Activated naive CD4-positive, alpha-beta T cell treated with anti-CD3 and anti-CD28 coated beads for 36 hours (primary cell): ENCODE data around the gene DCN. TPM values are rescaled to one million over a fixed set of nuclear protein-coding genes. Genes with fewer than 3 reads are reported as not detected.

Experiments
- CTCF ChIA-PET: fragments of 350-600 bp; sonication (Branson Sonifier 250); formaldehyde crosslinking; loops from one replicate; lab custom pipeline; 2021; ENCODE audit warnings: antibody characterized with exemption; lab: Charles Lee
- DNase-seq: peaks from one replicate; pipeline ENCODE4 v3.0.0-alpha.2; 2020
- H3K27ac Mint-ChIP-seq: one replicate; pipeline ENCODE4 v1.8.0; 2021; ENCODE audit warnings: mild to moderate bottlenecking, mixed read lengths
- H3K27me3 Mint-ChIP-seq: one replicate; pipeline ENCODE4 v1.8.0; 2021; ENCODE audit warnings: low read depth, mixed read lengths
- H3K36me3 Mint-ChIP-seq: one replicate; pipeline ENCODE4 v1.8.0; 2021; ENCODE audit warnings: low read depth, mixed read lengths
- H3K4me1 Mint-ChIP-seq: one replicate; pipeline ENCODE4 v1.8.0; 2021; ENCODE audit warnings: low read depth, mixed read lengths
- H3K4me3 Mint-ChIP-seq: one replicate; pipeline ENCODE4 v1.8.0; 2021; ENCODE audit warnings: mild to moderate bottlenecking, moderate library complexity, mixed read lengths
- H3K9me3 Mint-ChIP-seq: one replicate; pipeline ENCODE4 v1.8.0; 2021; ENCODE audit warnings: mixed read lengths
- intact Hi-C: fragments of 100-400 bp; cut with micrococcal nuclease; formaldehyde crosslinking; loops from one replicate; pipeline ENCODE4 v1.15.1; 2023
- total RNA-seq, 2 experiments: library from RNA; stranded (reverse); gene quantifications; one replicate each; pipeline ENCODE4 v1.2.3, GENCODE V29; 2021

Gene DCN
- total RNA-seq, 2 experiments from 2014 or later: not detected

DNA sequence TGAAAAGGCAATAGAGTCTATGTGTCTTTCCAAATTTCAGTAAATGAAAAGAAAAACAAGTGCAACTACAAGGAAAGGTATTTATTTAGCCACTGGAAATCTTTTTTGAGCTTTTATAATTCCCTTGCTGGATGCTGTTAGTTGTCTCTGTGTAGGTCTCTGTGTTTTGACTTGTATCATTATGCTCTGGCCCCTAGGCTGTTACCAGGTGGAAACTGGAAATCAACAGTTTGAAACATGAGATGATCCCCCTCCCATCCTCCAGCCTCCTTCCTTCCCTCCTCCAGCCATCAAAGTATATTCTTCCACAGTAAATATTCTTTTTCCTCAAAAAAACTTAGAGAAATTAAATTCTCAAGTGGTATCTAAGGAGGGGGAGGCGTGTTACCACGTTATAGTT, 934 bp upstream of the DCN start:
- intact Hi-C loops: no loop called here
- no peaks in the 10 kb centered on the region for H3K9me3 Mint-ChIP-seq
- H3K4me1 Mint-ChIP-seq: no peaks in the 10 kb centered on the region
- no peaks in the 10 kb centered on the region for H3K27me3 Mint-ChIP-seq
- no peak overlapping the region for H3K4me3 Mint-ChIP-seq
- CTCF ChIA-PET: no interaction called here
- no peak for DNase-seq
- no peak overlapping the region for H3K27ac Mint-ChIP-seq
- H3K36me3 Mint-ChIP-seq: no peaks in the 10 kb centered on the region

DNA sequence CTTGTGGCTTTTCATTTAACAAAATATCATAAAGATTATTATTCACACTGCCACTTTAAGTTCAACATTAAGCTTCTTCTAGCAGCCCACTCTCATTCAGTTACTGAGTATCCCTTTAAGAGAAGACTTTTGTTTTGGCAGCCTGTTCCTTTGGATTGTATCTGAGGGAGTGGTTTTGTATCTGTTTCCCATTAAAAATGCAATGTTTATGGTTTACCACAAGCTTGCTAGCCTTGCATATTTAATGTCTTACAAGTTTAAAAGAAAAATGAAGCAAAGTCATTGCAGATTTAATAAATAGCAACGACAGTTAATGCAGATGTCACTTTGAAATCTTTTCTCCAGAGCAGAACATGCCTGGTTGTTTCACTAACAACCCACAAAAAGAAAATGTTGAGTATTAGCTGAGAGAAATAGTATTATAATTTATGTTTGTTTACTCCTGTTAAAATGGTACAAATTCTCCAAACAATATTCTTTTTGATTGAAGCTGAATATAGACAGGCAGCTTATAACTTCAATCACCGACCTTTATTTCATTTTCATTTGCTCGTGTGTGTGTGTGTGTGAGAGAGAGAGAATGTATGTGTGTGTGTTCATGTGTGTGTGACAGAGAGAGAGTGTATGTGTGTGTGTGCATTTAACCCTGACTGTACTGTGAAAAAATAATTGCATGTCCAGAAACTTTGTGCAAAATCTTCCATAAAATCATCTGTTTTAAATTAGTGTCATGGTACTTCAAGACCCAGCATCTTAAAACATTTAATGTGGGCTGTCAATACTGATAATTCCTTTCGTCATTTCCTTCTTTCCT, 1.8 kb downstream of the DCN start:
- DNase-seq: no peak
- Mint-ChIP-seq H3K9me3 (no peaks in the 10 kb centered on the region), H3K27ac (no peak overlapping the region), H3K4me1 (peaks cover 4% of the 10 kb centered on the region), H3K4me3 (no peak overlapping the region), H3K27me3 (no peaks in the 10 kb centered on the region), H3K36me3 (no peaks in the 10 kb centered on the region)
- intact Hi-C loops: no loop called here
- CTCF ChIA-PET: interaction anchor here (0.6 kb wide), 2 partner anchors 36 to 294 kb away, joined by 3 read pairs; no protein-coding TSS in a partner anchor

DNA sequence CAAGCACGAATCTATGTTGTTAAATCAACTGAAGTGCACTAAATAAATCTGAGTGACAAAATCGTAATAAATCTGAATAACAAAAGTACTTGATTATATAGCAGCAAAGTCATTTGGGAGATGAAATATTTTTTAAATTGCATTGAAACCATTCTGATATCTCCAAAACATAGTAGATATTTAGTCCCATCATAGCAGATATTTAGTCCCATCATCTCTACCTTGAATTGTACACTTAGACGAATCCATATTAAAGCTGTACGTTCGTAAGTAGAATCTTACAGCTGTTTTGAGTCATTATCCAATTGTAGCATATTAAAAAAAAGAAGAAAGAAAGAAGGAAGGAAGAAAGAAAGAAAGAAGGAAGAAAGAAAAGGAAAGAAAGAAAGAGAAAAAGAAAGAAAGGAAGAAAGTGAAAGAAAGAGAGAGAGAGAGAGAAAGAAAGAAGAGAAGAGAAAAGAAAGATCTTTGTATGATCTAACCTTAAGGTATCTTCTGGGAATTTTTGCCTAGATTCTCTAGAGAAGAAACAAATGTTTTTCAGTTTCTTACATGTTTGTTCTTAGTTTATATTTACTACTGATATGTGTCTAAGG, 2.6 kb downstream of the DCN start:
- Mint-ChIP-seq H3K4me3 (no peak overlapping the region), H3K27ac (no peak overlapping the region), H3K36me3 (no peaks in the 10 kb centered on the region), H3K4me1 (peaks cover 4% of the 10 kb centered on the region), H3K9me3 (no peaks in the 10 kb centered on the region), H3K27me3 (no peaks in the 10 kb centered on the region)
- intact Hi-C loops: no loop called here
- CTCF ChIA-PET: interaction anchor here (0.6 to 0.7 kb wide), 2 partner anchors 148 to 294 kb away, joined by 3 read pairs; no protein-coding TSS in a partner anchor
- no peak for DNase-seq

DNA sequence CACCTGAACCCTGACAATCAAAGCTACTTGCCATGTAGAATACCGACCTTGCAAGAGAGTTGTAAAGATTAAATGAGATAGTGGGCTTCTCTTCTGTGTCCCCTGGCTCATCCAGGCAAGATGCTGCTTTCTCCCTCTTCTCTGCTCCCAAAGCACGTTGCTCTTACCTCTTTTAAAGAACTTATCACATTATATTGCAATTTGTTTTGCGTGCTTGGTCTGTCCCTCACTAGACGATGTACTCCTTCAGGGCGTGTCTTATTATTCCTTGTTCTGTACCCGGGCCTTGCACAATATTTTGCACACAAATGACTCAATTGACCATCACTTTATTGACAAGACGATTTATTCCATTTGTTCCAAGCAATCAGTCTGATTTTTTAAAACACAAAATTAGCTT, 3.3 kb downstream of the DCN start:
- Mint-ChIP-seq H3K4me3 (no peak overlapping the region), H3K36me3 (no peaks in the 10 kb centered on the region), H3K4me1 (peaks cover 4% of the 10 kb centered on the region), H3K9me3 (no peaks in the 10 kb centered on the region), H3K27me3 (no peaks in the 10 kb centered on the region), H3K27ac (no peak overlapping the region)
- CTCF ChIA-PET: interaction anchor here (0.7 kb wide), 1 partner anchor 148 kb away, joined by 3 read pairs; no protein-coding TSS in a partner anchor
- intact Hi-C loops: no loop called here
- no peak for DNase-seq

DNA sequence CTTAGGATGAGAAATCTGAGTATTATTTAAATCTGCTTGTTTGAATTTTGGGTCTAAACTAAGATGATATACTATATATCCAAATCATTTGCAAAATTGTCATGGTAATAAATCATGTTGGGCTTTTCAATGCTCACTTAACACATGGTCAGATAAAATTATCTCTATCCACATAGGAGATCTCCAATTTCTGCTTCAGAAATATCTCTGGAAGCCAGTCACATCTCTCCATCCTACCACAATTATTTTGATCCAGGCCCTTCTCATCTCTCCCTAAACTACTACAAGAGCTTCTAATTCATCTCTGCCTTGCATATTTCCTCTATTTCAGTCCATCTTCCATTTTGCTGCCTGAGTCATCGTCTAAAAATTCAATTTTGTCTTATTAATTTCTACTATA, 3.8 kb downstream of the DCN start:
- H3K4me1 Mint-ChIP-seq: peaks cover 4% of the 10 kb centered on the region
- peaks cover 2% of the 10 kb centered on the region for H3K27me3 Mint-ChIP-seq
- CTCF ChIA-PET: no interaction called here
- no peaks in the 10 kb centered on the region for H3K9me3 Mint-ChIP-seq
- no peaks in the 10 kb centered on the region for H3K36me3 Mint-ChIP-seq
- intact Hi-C loops: loop anchor here (1.0 kb wide), 2 partner anchors 148 to 177 kb away; no protein-coding TSS in a partner anchor
- H3K27ac Mint-ChIP-seq: no peak overlapping the region
- DNase-seq: no peak
- no peak overlapping the region for H3K4me3 Mint-ChIP-seq

GRCh38 chr12:91178139-91178561, 4.5 kb downstream of the DCN start:
- CTCF ChIA-PET: no interaction called here
- intact Hi-C loops: loop anchor here (1.0 kb wide), 2 partner anchors 148 to 177 kb away; no protein-coding TSS in a partner anchor

GRCh38 chr12:91177381-91177780, 5.2 kb downstream of the DCN start:
- CTCF ChIA-PET: interaction anchor here (0.6 kb wide), 2 partner anchors 67 to 104 kb away, joined by 3 read pairs; no protein-coding TSS in a partner anchor
- no peaks in the 10 kb centered on the region for H3K9me3 Mint-ChIP-seq
- peaks cover 4% of the 10 kb centered on the region for H3K4me1 Mint-ChIP-seq
- no peak overlapping the region for H3K27ac Mint-ChIP-seq
- intact Hi-C loops: no loop called here
- H3K27me3 Mint-ChIP-seq: peaks cover 2% of the 10 kb centered on the region
- H3K36me3 Mint-ChIP-seq: no peaks in the 10 kb centered on the region
- no peak for DNase-seq
- no peak overlapping the region for H3K4me3 Mint-ChIP-seq

More at GRCh38 chr12:91178139-91178561, 4.5 kb downstream of the DCN start:
- no peak overlapping the region for H3K27ac Mint-ChIP-seq
- H3K4me1 Mint-ChIP-seq: peaks cover 4% of the 10 kb centered on the region
- H3K9me3 Mint-ChIP-seq: no peaks in the 10 kb centered on the region
- no peak for DNase-seq
- no peaks in the 10 kb centered on the region for H3K36me3 Mint-ChIP-seq
- H3K4me3 Mint-ChIP-seq: no peak overlapping the region
- H3K27me3 Mint-ChIP-seq: peaks cover 2% of the 10 kb centered on the region

- no peaks in the 10 kb centered on the region for H3K9me3 Mint-ChIP-seq
- no peak overlapping the region for H3K27ac Mint-ChIP-seq
- no peaks in the 10 kb centered on the region for H3K36me3 Mint-ChIP-seq
- peaks cover 2% of the 10 kb centered on the region for H3K27me3 Mint-ChIP-seq
- no peak for DNase-seq
- intact Hi-C loops: no loop called here
- no peak overlapping the region for H3K4me3 Mint-ChIP-seq
- H3K4me1 Mint-ChIP-seq: peaks cover 4% of the 10 kb centered on the region
- CTCF ChIA-PET: interaction anchor here (0.6 to 1.8 kb wide), 3 partner anchors 68 to 151 kb away, joined by 3 to 4 read pairs (median 3); no protein-coding TSS in a partner anchor
These were observed 5.7 kb downstream of the DCN start for GRCh38 chr12:91176915-91177314.

GRCh38 chr12:91176358-91176757, 6.3 kb downstream of the DCN start:
- H3K9me3 Mint-ChIP-seq: no peaks in the 10 kb centered on the region
- no peaks in the 10 kb centered on the region for H3K36me3 Mint-ChIP-seq
- H3K4me1 Mint-ChIP-seq: peaks cover 4% of the 10 kb centered on the region
- CTCF ChIA-PET: interaction anchor here (0.6 to 1.8 kb wide), 4 partner anchors 9 to 152 kb away, joined by 3 to 4 read pairs (median 4); no protein-coding TSS in a partner anchor
- H3K4me3 Mint-ChIP-seq: no peak overlapping the region
- H3K27ac Mint-ChIP-seq: no peak overlapping the region
- no peak for DNase-seq
- H3K27me3 Mint-ChIP-seq: peaks cover 3% of the 10 kb centered on the region
- intact Hi-C loops: no loop called here

- no peaks in the 10 kb centered on the region for H3K36me3 Mint-ChIP-seq
- intact Hi-C loops: no loop called here
- H3K4me3 Mint-ChIP-seq: no peak overlapping the region
- no peaks in the 10 kb centered on the region for H3K9me3 Mint-ChIP-seq
- H3K4me1 Mint-ChIP-seq: peaks cover under 1% of the 10 kb centered on the region
- no peak overlapping the region for H3K27ac Mint-ChIP-seq
- DNase-seq: no peak
- peaks cover 5% of the 10 kb centered on the region for H3K27me3 Mint-ChIP-seq
- CTCF ChIA-PET: interaction anchor here (1.0 kb wide), 1 partner anchor 183 kb away, joined by 4 read pairs; no protein-coding TSS in a partner anchor
These were observed 9.5 kb downstream of the DCN start for GRCh38 chr12:91173124-91173523.

DNA sequence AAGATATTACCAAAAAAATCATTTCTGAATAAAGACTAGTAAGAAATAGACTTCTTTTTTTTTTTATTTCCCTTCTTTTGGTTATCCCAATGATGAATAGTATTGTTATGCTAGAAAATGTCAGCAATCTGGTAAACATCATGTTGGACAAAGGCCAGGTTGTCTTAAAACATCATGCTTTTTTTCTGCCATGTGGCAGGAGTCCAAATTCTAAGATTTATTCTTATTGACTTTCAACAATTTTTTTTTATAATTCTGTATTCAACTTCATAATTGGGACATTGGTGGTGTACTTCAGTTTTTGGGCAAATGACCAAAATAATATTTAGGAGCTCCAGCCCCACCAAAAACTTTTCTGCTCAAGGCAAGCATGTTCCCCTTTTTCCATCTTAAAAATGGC, 10.5 kb downstream of the DCN start:
- no peaks in the 10 kb centered on the region for H3K36me3 Mint-ChIP-seq
- H3K4me1 Mint-ChIP-seq: no peaks in the 10 kb centered on the region
- H3K4me3 Mint-ChIP-seq: no peak overlapping the region
- CTCF ChIA-PET: interaction anchor here (1.0 kb wide), 1 partner anchor 184 kb away, joined by 4 read pairs; no protein-coding TSS in a partner anchor
- intact Hi-C loops: no loop called here
- no peaks in the 10 kb centered on the region for H3K9me3 Mint-ChIP-seq
- H3K27ac Mint-ChIP-seq: no peak overlapping the region
- no peak for DNase-seq
- peaks cover 5% of the 10 kb centered on the region for H3K27me3 Mint-ChIP-seq

DNA sequence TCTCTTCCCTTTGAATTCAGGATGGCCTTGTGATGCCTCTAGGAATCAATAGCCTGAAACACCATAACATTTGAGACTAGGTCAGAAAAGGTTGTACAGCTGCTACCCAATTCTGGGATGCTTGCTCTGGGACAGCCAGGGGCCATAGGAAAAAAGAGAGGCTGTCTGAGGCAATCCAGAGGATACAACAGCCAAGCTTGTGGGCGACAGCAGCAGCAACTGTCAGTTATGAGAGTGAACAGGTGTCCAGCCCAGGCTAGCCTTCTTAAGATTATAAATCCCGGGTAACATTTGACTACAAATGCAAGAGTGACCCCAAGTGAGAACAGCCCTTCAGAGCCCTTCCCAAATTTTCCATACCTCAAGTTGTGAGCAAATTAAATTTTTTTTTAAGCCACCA, 11.1 kb downstream of the DCN start:
- CTCF ChIA-PET: no interaction called here
- no peak for DNase-seq
- Mint-ChIP-seq H3K4me3 (no peak overlapping the region), H3K27me3 (peaks cover 5% of the 10 kb centered on the region), H3K27ac (no peak overlapping the region), H3K9me3 (no peaks in the 10 kb centered on the region), H3K36me3 (no peaks in the 10 kb centered on the region), H3K4me1 (no peaks in the 10 kb centered on the region)
- intact Hi-C loops: no loop called here
